Measurements from ENCODE around the gene GRID1.

DNA sequence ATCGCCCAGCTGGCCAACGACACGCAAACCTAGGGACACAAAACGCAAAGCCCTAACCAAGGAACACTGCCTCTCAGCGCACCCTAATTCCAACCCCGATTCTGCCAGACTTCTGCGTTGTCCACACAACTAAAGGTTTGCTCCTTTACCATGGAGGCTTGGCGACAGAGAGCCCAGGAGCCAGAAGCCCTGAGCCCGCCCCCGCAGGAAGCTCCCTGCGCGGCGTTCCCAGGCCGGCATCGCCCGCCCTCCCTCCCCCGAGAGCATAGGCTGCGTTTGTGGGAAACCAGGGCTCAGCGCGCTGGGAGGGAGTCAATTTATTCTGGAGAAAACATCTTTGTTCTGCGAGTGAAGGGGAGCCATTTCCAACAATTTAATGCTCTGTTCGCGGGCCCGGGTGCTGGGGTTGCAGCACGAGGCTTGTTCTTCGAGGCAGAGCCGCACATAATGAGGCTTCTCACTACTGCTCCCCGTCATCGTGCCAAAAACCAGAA, 103.9 kb downstream of the GRID1 start:
- TF ChIP-seq, protein P1, sequence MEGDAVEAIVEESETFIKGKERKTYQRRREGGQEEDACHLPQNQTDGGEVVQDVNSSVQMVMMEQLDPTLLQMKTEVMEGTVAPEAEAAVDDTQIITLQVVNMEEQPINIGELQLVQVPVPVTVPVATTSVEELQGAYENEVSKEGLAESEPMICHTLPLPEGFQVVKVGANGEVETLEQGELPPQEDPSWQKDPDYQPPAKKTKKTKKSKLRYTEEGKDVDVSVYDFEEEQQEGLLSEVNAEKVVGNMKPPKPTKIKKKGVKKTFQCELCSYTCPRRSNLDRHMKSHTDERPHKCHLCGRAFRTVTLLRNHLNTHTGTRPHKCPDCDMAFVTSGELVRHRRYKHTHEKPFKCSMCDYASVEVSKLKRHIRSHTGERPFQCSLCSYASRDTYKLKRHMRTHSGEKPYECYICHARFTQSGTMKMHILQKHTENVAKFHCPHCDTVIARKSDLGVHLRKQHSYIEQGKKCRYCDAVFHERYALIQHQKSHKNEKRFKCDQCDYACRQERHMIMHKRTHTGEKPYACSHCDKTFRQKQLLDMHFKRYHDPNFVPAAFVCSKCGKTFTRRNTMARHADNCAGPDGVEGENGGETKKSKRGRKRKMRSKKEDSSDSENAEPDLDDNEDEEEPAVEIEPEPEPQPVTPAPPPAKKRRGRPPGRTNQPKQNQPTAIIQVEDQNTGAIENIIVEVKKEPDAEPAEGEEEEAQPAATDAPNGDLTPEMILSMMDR (IDR thresholded peaks at IDR 0.05) = no peak
- TF ChIP-seq, protein P2, sequence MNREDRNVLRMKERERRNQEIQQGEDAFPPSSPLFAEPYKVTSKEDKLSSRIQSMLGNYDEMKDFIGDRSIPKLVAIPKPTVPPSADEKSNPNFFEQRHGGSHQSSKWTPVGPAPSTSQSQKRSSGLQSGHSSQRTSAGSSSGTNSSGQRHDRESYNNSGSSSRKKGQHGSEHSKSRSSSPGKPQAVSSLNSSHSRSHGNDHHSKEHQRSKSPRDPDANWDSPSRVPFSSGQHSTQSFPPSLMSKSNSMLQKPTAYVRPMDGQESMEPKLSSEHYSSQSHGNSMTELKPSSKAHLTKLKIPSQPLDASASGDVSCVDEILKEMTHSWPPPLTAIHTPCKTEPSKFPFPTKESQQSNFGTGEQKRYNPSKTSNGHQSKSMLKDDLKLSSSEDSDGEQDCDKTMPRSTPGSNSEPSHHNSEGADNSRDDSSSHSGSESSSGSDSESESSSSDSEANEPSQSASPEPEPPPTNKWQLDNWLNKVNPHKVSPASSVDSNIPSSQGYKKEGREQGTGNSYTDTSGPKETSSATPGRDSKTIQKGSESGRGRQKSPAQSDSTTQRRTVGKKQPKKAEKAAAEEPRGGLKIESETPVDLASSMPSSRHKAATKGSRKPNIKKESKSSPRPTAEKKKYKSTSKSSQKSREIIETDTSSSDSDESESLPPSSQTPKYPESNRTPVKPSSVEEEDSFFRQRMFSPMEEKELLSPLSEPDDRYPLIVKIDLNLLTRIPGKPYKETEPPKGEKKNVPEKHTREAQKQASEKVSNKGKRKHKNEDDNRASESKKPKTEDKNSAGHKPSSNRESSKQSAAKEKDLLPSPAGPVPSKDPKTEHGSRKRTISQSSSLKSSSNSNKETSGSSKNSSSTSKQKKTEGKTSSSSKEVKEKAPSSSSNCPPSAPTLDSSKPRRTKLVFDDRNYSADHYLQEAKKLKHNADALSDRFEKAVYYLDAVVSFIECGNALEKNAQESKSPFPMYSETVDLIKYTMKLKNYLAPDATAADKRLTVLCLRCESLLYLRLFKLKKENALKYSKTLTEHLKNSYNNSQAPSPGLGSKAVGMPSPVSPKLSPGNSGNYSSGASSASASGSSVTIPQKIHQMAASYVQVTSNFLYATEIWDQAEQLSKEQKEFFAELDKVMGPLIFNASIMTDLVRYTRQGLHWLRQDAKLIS (CRISPR knock-in tag; IDR thresholded peaks at IDR 0.05; ENCODE audit: borderline replicate concordance) = no peak
- TF ChIP-seq JUN (CRISPR knock-in tag; IDR thresholded peaks at IDR 0.05) = no peak

Measured in WTC11 (cell line).